Activated T-cell treated with anti-CD3 and anti-CD28 coated beads, Interleukin-2, amount 50 U/mL, for 4 hours (primary cell): Measurements from ENCODE around the gene LHFPL2. TPM values are rescaled to one million over a fixed set of nuclear protein-coding genes. Genes with fewer than 3 reads are reported as not detected.

ENCODE experiments used
- ATAC-seq, 2 donors: fragments of 200-7000 bp; cut with Tn5 transposase; one replicate each; pipeline ENCODE4 v1.10.0; 2021
- DNase-seq: peaks from one replicate; pipeline ENCODE4 v3.0.0-alpha.2; 2020
- H3K27me3 Mint-ChIP-seq: one replicate; pipeline ENCODE4 v1.8.0; 2021; ENCODE audit warnings: low read depth, mixed read lengths
- H3K36me3 Mint-ChIP-seq: one replicate; pipeline ENCODE4 v1.8.0; 2022; ENCODE audit warnings: mixed read lengths; ENCODE audit not compliant: insufficient read depth
- H3K4me1 Mint-ChIP-seq: one replicate; pipeline ENCODE4 v1.8.0; 2021; ENCODE audit warnings: low read depth, mixed read lengths
- H3K4me3 Mint-ChIP-seq: one replicate; pipeline ENCODE4 v1.8.0; 2021; ENCODE audit warnings: mild to moderate bottlenecking, moderate library complexity, mixed read lengths
- H3K9me3 Mint-ChIP-seq: one replicate; pipeline ENCODE4 v1.8.0; 2021; ENCODE audit warnings: mixed read lengths
- total RNA-seq, 3 donors: library from RNA; stranded (reverse); gene quantifications; one replicate each; pipeline ENCODE4 v1.2.1, GENCODE V29; 2021

Gene LHFPL2
- total RNA-seq, 3 donors from 2014 or later = 0.22 to 0.69 (median 0.23) TPM

- DNase-seq (no peak), ATAC-seq (no peak)
- H3K4me1 Mint-ChIP-seq = no peaks in the 10 kb centered on the region
- no peak overlapping the region for H3K4me3 Mint-ChIP-seq
- H3K27me3 Mint-ChIP-seq = peaks cover 21% of the 10 kb centered on the region
- H3K36me3 Mint-ChIP-seq = no peaks in the 10 kb centered on the region
- H3K9me3 Mint-ChIP-seq = no peaks in the 10 kb centered on the region
Observed at GRCh38 chr5:78640662-78641474, 7.7 kb downstream of the LHFPL2 start.

DNA sequence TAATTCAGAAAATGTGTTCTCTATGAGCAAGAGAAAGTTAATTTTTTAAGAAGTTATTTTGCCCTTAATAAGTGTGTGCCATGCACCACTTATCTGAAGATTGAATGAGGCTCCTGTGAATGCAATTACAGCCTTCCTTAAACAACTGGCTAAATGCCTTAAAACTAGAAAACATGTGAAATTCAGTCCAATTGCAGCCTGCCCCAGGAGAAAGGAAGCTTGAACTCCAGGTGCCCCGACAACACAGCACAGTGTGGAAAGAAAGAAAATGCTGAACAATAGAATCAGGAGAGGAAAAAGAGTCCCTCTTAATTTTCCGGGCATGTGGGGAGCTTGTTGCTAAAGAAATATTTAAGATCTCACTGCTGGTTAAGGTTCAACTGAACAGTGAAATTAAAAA, 8.8 kb downstream of the LHFPL2 start:
- H3K36me3 Mint-ChIP-seq = no peaks in the 10 kb centered on the region
- no peak overlapping the region for H3K4me3 Mint-ChIP-seq
- DNase-seq = no peak
- ATAC-seq = no peak
- H3K9me3 Mint-ChIP-seq = no peaks in the 10 kb centered on the region
- H3K4me1 Mint-ChIP-seq = no peaks in the 10 kb centered on the region
- peaks cover 15% of the 10 kb centered on the region for H3K27me3 Mint-ChIP-seq

GRCh38 chr5:78638973-78639669, 9.5 kb downstream of the LHFPL2 start:
- Mint-ChIP-seq H3K36me3 (no peaks in the 10 kb centered on the region), H3K27me3 (peaks cover 11% of the 10 kb centered on the region), H3K4me3 (no peak overlapping the region), H3K9me3 (no peaks in the 10 kb centered on the region), H3K4me1 (no peaks in the 10 kb centered on the region)
- DNase-seq (no peak), ATAC-seq (no peak)

DNA sequence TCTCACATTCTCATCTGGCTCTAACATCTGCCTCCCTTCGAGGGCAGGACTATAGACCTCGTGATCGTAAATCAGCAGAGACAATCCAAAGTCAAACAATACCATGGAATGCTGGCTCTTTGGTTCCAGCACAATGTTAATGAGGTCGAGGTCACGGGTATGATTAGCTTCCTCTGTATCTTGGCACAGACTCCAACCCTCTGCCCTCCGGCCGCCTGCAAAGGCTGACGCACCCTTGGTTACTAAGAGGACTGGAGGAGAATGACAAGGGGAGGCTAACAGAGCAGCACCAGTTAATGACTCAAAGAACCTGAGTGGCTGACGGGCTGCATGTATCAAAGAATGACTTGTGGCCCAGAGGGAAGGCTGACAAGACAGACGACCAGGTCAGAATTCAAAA, 10.1 kb downstream of the LHFPL2 start:
- DNase-seq = no peak
- Mint-ChIP-seq H3K4me1 (no peaks in the 10 kb centered on the region), H3K4me3 (no peak overlapping the region), H3K27me3 (peaks cover 9% of the 10 kb centered on the region), H3K9me3 (no peaks in the 10 kb centered on the region), H3K36me3 (no peaks in the 10 kb centered on the region)
- ATAC-seq = no peak

DNA sequence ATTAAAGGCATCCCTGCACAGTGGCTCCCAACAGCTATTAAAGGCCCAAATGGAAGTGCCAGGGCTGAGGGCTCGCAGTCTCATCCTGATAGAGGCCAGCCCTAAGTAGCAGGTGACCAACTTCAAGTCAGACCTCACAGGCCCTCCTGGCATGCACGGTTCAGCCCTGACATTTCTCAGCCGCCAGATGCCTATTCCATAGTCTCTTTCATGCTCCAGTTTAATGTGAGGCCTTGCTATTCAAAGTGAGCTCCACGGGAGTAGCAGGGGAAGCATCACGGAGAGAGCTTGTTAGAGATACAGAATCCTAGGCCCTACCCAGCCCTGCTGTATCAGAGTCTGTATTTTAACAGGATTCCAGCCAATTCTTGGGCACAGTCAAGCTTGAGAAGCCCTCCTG, 11.1 kb downstream of the LHFPL2 start:
- no peak for ATAC-seq
- DNase-seq = no peak
- Mint-ChIP-seq H3K36me3 (no peaks in the 10 kb centered on the region), H3K4me1 (no peaks in the 10 kb centered on the region), H3K9me3 (no peaks in the 10 kb centered on the region), H3K4me3 (no peak overlapping the region), H3K27me3 (peaks cover 8% of the 10 kb centered on the region)

DNA sequence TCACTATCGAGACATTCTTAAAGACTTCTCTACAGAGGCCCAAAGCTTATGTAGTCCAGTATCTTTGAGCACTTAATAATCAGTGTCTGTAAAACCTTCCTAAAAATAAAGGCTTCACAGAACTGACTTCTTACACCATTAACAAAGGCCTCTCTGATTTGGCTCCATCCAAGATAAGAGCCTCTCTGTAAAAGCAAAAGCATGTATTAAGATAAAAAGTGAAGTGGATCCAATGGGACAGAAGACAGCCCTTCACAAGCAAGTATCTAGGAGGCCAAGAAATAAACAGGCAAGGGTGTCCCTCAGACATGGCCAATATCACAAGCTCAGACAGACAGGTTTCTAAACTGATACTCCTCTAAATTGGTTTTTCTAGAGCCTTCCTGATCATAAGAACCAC, 11.9 kb downstream of the LHFPL2 start:
- Mint-ChIP-seq H3K9me3 (no peaks in the 10 kb centered on the region), H3K4me3 (no peak overlapping the region), H3K27me3 (peaks cover 12% of the 10 kb centered on the region), H3K36me3 (no peaks in the 10 kb centered on the region), H3K4me1 (no peaks in the 10 kb centered on the region)
- ATAC-seq = no peak
- DNase-seq = no peak

DNA sequence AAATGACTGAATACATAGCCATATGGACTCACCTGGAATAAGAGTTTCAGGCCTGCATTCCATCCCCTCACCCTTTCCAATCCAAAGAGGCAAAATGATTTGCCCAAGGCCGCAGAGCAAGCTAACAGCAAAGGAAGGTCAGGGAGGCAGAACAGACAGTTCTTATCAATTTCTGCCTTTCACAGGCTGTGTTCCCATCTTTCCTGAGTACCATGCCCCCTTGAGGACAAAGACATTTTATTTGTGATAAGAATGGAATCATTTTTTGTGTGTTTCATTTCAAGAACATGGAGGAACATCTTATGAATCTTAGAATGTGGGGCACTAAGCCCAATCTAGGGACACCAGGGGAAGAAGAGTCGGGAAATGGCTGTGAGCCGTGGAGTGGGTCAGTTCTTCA, 13.9 kb downstream of the LHFPL2 start:
- no peaks in the 10 kb centered on the region for H3K9me3 Mint-ChIP-seq
- H3K27me3 Mint-ChIP-seq = peaks cover 12% of the 10 kb centered on the region
- no peak overlapping the region for H3K4me3 Mint-ChIP-seq
- DNase-seq (no peak), ATAC-seq (no peak)
- H3K36me3 Mint-ChIP-seq = no peaks in the 10 kb centered on the region
- H3K4me1 Mint-ChIP-seq = no peaks in the 10 kb centered on the region

DNA sequence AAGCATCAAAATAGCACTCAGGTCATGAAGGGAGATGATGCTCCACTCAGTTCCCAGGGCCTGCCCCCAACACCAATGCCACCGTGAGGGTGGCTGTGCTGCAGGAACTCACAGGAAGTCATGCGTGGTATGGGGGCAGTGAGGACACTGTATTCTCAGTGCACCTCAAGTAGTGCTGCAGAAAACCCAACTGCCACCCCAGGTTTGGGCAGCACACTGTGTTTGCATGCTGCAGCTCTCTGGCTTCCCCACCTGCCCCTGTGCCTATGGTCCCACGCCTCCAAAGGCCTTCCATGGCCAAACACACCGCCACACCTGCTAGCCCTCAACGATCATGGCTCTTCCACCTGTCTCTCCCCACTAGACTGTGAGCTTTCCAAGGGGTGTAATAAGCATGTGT, 14.3 kb downstream of the LHFPL2 start:
- H3K4me3 Mint-ChIP-seq = no peak overlapping the region
- peaks cover 11% of the 10 kb centered on the region for H3K27me3 Mint-ChIP-seq
- ATAC-seq (no peak), DNase-seq (no peak)
- H3K36me3 Mint-ChIP-seq = no peaks in the 10 kb centered on the region
- no peaks in the 10 kb centered on the region for H3K4me1 Mint-ChIP-seq
- no peaks in the 10 kb centered on the region for H3K9me3 Mint-ChIP-seq

GRCh38 chr5:78633700-78634099, 14.9 kb downstream of the LHFPL2 start:
- Mint-ChIP-seq H3K9me3 (no peaks in the 10 kb centered on the region), H3K4me1 (no peaks in the 10 kb centered on the region), H3K4me3 (no peak overlapping the region), H3K36me3 (no peaks in the 10 kb centered on the region), H3K27me3 (peaks cover 9% of the 10 kb centered on the region)
- DNase-seq = no peak
- ATAC-seq = no peak

GRCh38 chr5:78632467-78632866, 16.1 kb downstream of the LHFPL2 start:
- Mint-ChIP-seq H3K4me3 (no peak overlapping the region), H3K27me3 (peaks cover 9% of the 10 kb centered on the region), H3K9me3 (no peaks in the 10 kb centered on the region), H3K4me1 (no peaks in the 10 kb centered on the region), H3K36me3 (no peaks in the 10 kb centered on the region)
- no peak for DNase-seq
- ATAC-seq = no peak

DNA sequence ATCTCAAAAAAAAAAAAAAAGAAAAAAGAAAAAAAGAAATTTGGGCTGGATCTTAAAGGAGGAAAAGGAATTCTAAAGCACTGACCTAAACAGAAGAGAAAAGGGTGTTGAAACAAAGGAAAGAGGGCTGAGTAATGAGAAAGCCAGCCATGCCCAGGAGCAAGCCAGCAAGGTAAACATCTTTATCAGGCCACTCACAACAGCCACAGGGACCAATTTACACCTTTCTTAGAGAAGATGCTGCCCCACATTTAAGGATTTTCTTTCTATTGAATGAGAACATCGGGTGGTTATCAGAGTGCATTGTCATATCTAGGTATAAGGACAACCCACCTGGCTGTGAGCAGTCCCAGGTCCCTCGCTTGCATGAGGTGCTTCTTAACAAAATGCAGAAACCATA, 16.6 kb downstream of the LHFPL2 start:
- Mint-ChIP-seq H3K9me3 (no peaks in the 10 kb centered on the region), H3K27me3 (peaks cover 12% of the 10 kb centered on the region), H3K36me3 (no peaks in the 10 kb centered on the region), H3K4me3 (no peak overlapping the region), H3K4me1 (no peaks in the 10 kb centered on the region)
- ATAC-seq (no peak), DNase-seq (no peak)

- Mint-ChIP-seq H3K9me3 (no peaks in the 10 kb centered on the region), H3K4me3 (no peak overlapping the region), H3K4me1 (no peaks in the 10 kb centered on the region), H3K27me3 (peaks cover 12% of the 10 kb centered on the region), H3K36me3 (no peaks in the 10 kb centered on the region)
- DNase-seq (no peak), ATAC-seq (no peak)
Observed at GRCh38 chr5:78630047-78630446, 18.5 kb downstream of the LHFPL2 start.

DNA sequence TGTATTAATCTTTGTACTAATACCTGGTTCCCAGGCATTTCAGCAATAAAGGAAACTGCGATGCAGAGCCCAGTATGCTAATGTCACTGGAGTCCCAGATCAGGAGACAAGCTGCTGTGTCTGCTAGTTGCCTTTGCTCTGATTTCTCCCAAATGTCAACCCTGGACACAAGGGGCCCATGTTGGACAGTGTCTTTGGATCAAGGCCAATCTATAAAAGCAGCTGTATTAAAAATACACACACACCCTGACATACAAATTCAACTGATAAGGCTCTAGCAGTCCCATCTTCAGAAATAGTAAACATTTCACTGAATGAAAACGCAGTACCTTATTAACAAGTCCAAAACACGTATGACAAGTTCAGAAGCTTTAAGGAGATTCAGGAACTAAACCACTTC, 18.9 kb downstream of the LHFPL2 start:
- DNase-seq (no peak), ATAC-seq (no peak)
- H3K4me3 Mint-ChIP-seq = no peak overlapping the region
- H3K9me3 Mint-ChIP-seq = no peaks in the 10 kb centered on the region
- H3K4me1 Mint-ChIP-seq = no peaks in the 10 kb centered on the region
- no peaks in the 10 kb centered on the region for H3K36me3 Mint-ChIP-seq
- peaks cover 12% of the 10 kb centered on the region for H3K27me3 Mint-ChIP-seq

GRCh38 chr5:78628270-78628992, 20.1 kb downstream of the LHFPL2 start:
- no peaks in the 10 kb centered on the region for H3K4me1 Mint-ChIP-seq
- H3K9me3 Mint-ChIP-seq = no peaks in the 10 kb centered on the region
- ATAC-seq (no peak), DNase-seq (no peak)
- no peak overlapping the region for H3K4me3 Mint-ChIP-seq
- H3K27me3 Mint-ChIP-seq = peaks cover 10% of the 10 kb centered on the region
- H3K36me3 Mint-ChIP-seq = no peaks in the 10 kb centered on the region

- no peaks in the 10 kb centered on the region for H3K4me1 Mint-ChIP-seq
- no peaks in the 10 kb centered on the region for H3K36me3 Mint-ChIP-seq
- no peaks in the 10 kb centered on the region for H3K9me3 Mint-ChIP-seq
- peaks cover 10% of the 10 kb centered on the region for H3K27me3 Mint-ChIP-seq
- H3K4me3 Mint-ChIP-seq = no peak overlapping the region
- no peak for ATAC-seq
- DNase-seq = no peak
Observed at GRCh38 chr5:78627766-78628165, 20.8 kb downstream of the LHFPL2 start.
